HCT116 (cell line): ENCODE results near the gene DNAJC6.

Source experiments
- CBX3 ChIP-seq: IDR thresholded peaks from 2 replicates; pipeline ENCODE4 v1.6.1; 2012; ENCODE audit warnings: low read depth
- EGR1 ChIP-seq: IDR thresholded peaks from 2 replicates; pipeline ENCODE4 v1.6.1; 2012; ENCODE audit warnings: low read depth
- EZH2 ChIP-seq: fragments of 200-600 bp; sonication (generic); IDR thresholded peaks from 2 replicates; pipeline ENCODE4 v1.6.1; 2017; ENCODE audit warnings: antibody characterized with exemption, mixed run types
- EZH2phosphoT487 ChIP-seq: fragments of 200-600 bp; IDR thresholded peaks from 2 replicates; pipeline ENCODE4 v1.6.1; 2018; ENCODE audit warnings: antibody characterized with exemption, borderline replicate concordance
- JUND ChIP-seq: IDR thresholded peaks from 2 replicates; pipeline ENCODE4 v1.6.1; 2012
- POLR2A ChIP-seq: IDR thresholded peaks from 2 replicates; pipeline ENCODE4 v1.7.0; 2011; ENCODE audit warnings: borderline replicate concordance; ENCODE audit not compliant: insufficient read depth, insufficient read length; ENCODE audit errors: extremely low read depth
- POLR2AphosphoS5 ChIP-seq: IDR thresholded peaks from 2 replicates; pipeline ENCODE4 v1.6.1; 2011; ENCODE audit warnings: mild to moderate bottlenecking, low read depth, low read length, moderate library complexity
- TCF7L2 ChIP-seq: IDR thresholded peaks from 2 replicates; pipeline ENCODE4 v1.7.0; 2011; ENCODE audit warnings: borderline replicate concordance, inconsistent platforms; ENCODE audit not compliant: insufficient read depth, insufficient read length; ENCODE audit errors: extremely low read depth
- YY1 ChIP-seq: IDR thresholded peaks from 2 replicates; pipeline ENCODE4 v1.6.1; 2011; ENCODE audit warnings: low read length, low read depth, moderate library complexity, mild to moderate bottlenecking; ENCODE audit not compliant: insufficient replicate concordance; ENCODE audit errors: extremely low read depth
- ZFX ChIP-seq: fragments of 450-650 bp; IDR thresholded peaks from 2 replicates; pipeline ENCODE4 v1.6.1; 2017
- TF ChIP-seq, protein P1 (sequence below), 3 experiments: fragments of 200-600 bp in 1 of 3; sonication (generic) in 1 of 3; IDR thresholded peaks in 2 of 3; conservative IDR thresholded peaks in 1 of 3; 2 replicates each; pipeline ENCODE4 v1.5.1; 2012 to 2017; ENCODE audit warnings: low read depth in 2 of 3, low read length in 2 of 3, antibody characterized with exemption in 1 of 3, borderline replicate concordance in 1 of 3, control low read depth in 1 of 3, mild to moderate bottlenecking in 1 of 3, mixed read lengths in 1 of 3, mixed run types in 1 of 3, moderate library complexity in 1 of 3; ENCODE audit not compliant: insufficient read depth in 1 of 3
- TF ChIP-seq, protein P2 (sequence below): IDR thresholded peaks from 2 replicates; pipeline ENCODE4 v1.6.1; 2012
- TF ChIP-seq, protein P3 (sequence below): IDR thresholded peaks from 2 replicates; pipeline ENCODE4 v1.6.1; 2012; ENCODE audit warnings: low read depth
- TF ChIP-seq, protein P4 (sequence below): IDR thresholded peaks from 2 replicates; pipeline ENCODE4 v1.6.1; 2011; ENCODE audit warnings: mild to moderate bottlenecking, low read length, moderate library complexity; ENCODE audit not compliant: insufficient replicate concordance; ENCODE audit errors: extremely low read depth

DNA sequence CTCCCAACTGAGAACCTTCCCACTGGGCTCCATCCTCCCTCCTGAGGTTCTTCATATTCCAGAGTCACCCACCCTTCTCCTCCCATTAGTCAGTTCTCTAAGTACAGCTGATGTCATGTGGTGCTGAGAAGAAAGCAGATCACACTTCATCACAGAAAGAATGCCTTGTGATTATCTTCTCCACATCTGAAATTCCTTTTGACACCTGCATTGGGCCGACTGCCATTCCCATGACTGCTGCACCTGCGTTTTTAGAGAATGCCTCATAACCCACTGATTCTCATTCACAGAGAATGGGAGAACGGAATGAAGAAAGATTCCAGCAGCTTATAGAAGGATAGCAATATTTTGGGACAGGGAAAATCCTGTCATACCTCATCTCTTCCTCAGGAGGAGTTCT is 125.4 kb downstream of the DNAJC6 start:
- TF ChIP-seq EGR1 (no peak), EZH2 (no peak), ZFX (no peak), JUND (no peak), EZH2phosphoT487 (no peak), POLR2A (no peak), POLR2AphosphoS5 (no peak), YY1 (no peak), TCF7L2 (no peak), CBX3 (no peak)
- TF ChIP-seq, protein P1, sequence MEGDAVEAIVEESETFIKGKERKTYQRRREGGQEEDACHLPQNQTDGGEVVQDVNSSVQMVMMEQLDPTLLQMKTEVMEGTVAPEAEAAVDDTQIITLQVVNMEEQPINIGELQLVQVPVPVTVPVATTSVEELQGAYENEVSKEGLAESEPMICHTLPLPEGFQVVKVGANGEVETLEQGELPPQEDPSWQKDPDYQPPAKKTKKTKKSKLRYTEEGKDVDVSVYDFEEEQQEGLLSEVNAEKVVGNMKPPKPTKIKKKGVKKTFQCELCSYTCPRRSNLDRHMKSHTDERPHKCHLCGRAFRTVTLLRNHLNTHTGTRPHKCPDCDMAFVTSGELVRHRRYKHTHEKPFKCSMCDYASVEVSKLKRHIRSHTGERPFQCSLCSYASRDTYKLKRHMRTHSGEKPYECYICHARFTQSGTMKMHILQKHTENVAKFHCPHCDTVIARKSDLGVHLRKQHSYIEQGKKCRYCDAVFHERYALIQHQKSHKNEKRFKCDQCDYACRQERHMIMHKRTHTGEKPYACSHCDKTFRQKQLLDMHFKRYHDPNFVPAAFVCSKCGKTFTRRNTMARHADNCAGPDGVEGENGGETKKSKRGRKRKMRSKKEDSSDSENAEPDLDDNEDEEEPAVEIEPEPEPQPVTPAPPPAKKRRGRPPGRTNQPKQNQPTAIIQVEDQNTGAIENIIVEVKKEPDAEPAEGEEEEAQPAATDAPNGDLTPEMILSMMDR (IDR thresholded peaks at IDR 0.05 in 2 of 3, conservative IDR thresholded peaks at IDR 0.05 in 1 of 3; ENCODE audit: borderline replicate concordance in 1 of 3, insufficient read depth in 1 of 3, low read depth in 2 of 3, low read length in 2 of 3) = no peak
- TF ChIP-seq, protein P2, sequence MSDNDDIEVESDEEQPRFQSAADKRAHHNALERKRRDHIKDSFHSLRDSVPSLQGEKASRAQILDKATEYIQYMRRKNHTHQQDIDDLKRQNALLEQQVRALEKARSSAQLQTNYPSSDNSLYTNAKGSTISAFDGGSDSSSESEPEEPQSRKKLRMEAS = no peak
- TF ChIP-seq, protein P3, sequence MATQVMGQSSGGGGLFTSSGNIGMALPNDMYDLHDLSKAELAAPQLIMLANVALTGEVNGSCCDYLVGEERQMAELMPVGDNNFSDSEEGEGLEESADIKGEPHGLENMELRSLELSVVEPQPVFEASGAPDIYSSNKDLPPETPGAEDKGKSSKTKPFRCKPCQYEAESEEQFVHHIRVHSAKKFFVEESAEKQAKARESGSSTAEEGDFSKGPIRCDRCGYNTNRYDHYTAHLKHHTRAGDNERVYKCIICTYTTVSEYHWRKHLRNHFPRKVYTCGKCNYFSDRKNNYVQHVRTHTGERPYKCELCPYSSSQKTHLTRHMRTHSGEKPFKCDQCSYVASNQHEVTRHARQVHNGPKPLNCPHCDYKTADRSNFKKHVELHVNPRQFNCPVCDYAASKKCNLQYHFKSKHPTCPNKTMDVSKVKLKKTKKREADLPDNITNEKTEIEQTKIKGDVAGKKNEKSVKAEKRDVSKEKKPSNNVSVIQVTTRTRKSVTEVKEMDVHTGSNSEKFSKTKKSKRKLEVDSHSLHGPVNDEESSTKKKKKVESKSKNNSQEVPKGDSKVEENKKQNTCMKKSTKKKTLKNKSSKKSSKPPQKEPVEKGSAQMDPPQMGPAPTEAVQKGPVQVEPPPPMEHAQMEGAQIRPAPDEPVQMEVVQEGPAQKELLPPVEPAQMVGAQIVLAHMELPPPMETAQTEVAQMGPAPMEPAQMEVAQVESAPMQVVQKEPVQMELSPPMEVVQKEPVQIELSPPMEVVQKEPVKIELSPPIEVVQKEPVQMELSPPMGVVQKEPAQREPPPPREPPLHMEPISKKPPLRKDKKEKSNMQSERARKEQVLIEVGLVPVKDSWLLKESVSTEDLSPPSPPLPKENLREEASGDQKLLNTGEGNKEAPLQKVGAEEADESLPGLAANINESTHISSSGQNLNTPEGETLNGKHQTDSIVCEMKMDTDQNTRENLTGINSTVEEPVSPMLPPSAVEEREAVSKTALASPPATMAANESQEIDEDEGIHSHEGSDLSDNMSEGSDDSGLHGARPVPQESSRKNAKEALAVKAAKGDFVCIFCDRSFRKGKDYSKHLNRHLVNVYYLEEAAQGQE = no peak
- TF ChIP-seq, protein P4, sequence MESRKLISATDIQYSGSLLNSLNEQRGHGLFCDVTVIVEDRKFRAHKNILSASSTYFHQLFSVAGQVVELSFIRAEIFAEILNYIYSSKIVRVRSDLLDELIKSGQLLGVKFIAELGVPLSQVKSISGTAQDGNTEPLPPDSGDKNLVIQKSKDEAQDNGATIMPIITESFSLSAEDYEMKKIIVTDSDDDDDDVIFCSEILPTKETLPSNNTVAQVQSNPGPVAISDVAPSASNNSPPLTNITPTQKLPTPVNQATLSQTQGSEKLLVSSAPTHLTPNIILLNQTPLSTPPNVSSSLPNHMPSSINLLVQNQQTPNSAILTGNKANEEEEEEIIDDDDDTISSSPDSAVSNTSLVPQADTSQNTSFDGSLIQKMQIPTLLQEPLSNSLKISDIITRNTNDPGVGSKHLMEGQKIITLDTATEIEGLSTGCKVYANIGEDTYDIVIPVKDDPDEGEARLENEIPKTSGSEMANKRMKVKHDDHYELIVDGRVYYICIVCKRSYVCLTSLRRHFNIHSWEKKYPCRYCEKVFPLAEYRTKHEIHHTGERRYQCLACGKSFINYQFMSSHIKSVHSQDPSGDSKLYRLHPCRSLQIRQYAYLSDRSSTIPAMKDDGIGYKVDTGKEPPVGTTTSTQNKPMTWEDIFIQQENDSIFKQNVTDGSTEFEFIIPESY = no peak
